Hypothalamus (tissue), 51 donors: Measurements from ENCODE around the gene SRF.

Source experiments
- DNase-seq, 51 donors: peaks; one replicate each; lab custom pipeline; 2025; lab: John Stamatoyannopoulos, UW

The SRF gene

DNA sequence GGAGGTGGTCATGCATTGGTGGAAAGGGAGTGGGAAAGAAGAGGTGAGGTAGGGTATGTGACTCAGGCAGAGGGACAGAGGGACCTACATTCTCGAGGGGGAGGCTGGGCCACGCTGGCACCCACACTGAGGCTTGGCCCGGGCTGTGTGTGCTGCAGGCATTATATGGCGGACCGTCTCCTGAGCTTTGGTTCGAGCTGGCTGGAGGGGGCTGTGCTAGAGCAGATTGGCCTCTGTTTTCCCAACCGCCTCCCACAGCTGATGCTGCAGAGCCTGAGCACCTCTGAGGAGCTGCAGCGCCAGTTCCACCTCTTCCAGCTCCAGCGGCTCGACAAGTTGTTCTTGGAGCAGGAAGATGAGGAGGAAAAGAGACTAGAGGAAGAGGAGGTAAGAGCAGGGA lies 34.8 kb downstream of the SRF start:
- no peak for DNase-seq

DNA sequence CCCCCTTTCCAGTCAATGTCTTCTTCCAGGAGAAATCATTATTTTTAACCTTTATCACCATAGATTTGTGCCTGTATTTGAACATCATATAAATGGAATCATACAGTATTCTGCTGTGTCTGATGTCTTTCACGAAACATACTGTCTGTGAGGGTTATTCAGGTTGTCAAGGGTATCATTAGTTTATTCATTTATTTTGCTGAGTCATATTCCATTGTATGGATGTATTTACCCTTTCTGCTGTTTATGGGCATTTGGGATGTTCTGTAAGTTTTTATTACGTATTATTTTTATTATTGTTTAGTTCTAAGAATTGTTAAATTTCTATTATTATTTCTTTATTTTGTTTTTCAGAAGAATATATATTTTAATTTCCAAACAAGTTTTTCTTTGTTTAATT lies 36.2 kb downstream of the SRF start:
- DNase-seq, result no peak

DNA sequence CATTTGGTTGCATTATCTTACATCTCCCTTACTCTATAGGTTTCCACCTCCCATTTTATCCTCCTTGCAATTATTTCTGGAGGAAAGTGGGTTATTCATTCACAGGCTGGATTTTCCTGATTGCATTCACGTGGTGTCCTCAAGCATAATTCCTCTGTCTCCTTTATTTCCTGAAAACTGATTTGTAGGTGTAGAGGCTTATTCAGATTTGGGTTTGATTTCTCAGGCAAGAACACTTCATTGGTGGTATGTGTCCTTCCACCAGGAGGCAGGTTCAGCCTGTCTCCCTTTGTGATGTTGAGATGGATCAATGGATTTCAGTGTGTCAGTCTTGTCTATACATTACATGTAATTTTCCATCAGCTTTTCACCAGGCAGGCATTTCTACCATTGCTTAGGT lies 40.9 kb downstream of the SRF start:
- no peak for DNase-seq

DNA sequence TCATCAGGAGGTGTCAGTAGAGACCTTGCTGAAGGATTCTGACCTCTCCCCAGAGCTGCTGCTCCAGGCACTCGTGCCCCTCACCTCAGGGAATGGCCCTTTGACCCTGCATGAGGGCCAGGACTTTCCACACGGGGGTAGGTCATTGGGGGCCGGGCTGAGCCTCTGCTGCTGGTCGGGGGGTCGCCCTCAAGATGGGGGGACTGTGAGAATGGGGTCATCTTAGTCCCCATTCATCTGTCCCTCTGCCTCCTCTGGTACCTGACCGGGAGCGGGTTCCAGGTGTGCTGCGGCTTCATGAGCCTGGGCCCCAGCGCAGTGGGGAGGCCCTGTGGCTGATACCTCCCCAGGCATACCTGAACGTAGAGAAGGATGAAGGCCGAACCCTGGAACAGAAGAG lies 42.4 kb downstream of the SRF start:
- DNase-seq, result no peak

DNA sequence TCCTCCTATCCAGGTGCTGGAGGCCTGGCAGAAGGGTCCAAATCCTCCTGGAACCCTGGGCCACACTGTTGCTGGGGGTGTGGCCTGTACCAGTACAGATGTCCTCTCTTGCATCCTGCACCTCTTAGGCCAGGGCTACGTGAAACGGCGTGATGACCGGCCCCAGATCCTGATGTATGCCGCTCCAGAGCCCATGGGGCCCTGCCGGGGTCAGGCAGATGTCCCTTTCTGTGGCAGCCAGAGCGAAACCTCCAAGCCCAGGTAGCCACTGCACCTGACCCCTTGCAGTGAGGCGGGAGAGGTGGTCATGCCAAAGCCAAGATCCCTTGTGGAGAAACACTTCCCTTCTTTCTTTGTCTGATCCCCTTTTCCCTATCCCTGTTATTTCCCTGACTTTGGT lies 44.0 kb downstream of the SRF start:
- DNase-seq, result no peak

DNA sequence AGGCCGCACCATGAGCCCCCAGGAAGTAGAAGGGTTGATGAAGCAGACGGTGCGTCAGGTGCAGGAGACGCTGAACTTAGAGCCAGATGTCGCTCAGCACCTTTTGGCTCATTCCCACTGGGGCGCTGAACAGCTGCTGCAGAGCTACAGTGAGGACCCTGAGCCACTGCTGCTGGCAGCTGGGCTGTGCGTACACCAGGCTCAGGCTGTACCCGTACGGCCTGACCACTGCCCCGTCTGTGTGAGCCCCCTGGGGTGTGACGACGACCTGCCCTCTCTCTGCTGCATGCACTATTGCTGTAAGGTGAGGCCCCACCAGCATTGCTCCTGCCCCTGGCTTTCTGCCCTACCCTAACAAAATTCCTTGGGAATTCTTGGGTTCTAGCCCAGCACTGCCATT lies 45.1 kb downstream of the SRF start:
- DNase-seq, result no peak

DNA sequence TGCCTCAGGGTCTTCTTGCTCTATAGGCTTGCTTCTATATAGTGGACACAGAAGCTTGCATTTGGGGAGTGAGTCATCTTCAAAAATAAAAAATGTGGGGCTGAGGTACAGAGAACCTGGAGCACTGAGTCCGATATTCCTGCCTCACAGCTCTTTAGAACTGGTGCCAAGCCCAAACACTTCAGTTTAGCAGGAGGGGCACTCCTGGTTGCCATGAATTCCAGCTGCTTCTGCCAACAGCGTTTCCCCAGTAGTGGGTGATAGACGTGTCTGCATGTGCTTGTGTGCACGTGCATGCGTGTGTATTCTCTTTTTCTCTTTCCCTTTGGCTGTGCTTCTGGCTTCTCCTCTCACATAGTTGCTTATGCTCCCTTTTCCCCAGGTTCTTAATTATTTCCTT lies 46.3 kb downstream of the SRF start:
- no peak for DNase-seq

DNA sequence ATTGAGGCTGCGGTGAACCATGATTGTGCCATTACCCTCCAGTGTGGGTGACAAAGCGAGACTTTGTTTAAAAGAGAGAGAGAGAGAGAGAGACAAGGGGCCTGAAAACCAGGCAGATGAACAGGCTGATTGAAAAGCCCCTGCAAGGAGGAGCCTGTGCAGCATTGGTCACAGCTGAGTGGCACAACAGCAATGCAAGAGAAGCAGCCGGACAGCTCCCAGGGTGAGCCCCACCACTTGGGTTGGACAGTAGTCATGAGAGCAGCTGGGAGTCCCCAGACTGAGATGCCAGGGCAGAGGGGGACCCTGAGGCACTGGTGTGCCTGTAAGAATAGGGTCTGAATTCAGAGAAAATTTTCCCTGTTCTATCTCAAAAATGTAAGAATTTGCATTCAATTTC lies 48.0 kb downstream of the SRF start:
- peak in 1 of 51 donors; percentile 12 for DNase-seq

DNA sequence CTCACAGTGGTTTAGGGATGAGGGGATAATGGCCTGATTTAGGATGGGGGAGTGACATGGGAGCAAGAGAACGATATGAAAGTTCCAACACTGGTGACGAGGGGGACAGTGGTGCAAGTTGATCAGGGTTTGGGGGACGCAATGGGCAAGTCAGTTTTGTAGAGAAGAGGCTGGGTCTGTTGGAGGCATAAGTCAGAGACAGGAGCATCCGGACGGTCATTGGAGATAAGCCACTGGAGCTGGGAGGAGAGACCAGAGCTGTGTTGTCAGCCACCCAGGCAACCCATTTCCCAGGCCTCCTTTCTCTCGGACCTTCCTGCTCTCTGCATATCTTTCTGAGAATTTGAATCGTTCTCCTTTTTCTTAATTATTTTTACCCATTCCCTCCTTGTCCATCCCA lies 48.7 kb downstream of the SRF start:
- no peak for DNase-seq

DNA sequence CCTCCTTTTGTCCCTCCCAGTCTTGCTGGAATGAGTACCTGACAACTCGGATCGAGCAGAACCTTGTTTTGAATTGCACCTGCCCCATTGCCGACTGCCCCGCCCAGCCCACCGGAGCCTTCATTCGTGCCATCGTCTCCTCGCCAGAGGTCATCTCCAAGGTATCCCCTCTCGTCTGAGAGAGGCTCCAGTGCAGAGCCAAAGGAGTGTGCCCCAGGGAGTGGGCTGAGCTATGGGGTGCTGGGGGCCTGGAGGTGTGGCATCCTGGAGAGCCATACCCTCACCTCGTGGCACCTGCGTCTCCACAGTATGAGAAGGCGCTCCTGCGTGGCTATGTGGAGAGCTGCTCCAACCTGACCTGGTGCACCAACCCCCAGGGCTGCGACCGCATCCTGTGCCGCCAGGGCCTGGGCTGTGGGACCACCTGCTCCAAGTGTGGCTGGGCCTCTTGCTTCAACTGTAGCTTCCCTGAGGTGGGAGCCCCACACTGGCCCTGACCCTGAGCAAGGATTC lies 49.4 kb downstream of the SRF start:
- no peak for DNase-seq

DNA sequence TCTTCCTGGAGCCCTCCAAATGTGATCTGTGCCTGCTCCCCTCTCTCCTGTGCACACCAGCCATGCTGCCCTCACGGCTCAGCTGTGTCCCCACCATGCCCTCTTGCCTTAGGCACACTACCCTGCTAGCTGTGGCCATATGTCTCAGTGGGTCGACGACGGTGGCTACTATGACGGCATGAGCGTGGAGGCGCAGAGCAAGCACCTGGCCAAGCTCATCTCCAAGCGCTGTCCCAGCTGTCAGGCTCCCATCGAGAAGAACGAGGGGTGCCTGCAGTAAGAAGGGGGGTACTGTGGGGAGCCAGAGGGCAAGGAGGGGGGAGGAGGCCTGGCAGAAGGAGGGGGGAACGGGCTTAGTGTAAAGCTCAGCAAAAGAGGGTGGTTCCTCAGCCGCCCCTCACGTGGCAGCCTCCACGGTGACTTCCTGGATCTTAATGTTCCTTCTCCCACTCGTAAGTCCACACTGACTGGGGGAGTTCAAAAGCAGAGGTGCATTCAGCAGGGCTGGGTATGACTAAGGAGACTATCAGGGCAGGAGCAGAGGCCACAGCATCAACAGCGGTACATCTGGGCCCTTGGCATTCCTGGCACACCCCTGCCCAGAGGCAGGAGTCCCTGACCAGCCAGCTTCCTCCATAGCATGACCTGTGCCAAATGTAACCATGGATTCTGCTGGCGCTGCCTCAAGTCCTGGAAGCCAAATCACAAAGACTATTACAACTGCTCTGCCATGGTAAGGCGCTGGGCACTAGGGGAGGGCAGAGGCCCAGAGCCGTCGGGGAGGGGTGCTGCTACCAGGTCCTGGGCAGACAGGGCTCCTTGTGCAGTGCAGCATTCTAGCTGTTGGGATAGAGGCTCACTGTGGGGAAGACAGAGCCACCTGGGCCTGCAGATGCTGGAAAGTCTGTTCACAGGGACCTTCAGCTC lies 50.2 kb downstream of the SRF start:
- peak in 26 of 51 donors; percentile 3 to 68 (median 32) for DNase-seq

DNA sequence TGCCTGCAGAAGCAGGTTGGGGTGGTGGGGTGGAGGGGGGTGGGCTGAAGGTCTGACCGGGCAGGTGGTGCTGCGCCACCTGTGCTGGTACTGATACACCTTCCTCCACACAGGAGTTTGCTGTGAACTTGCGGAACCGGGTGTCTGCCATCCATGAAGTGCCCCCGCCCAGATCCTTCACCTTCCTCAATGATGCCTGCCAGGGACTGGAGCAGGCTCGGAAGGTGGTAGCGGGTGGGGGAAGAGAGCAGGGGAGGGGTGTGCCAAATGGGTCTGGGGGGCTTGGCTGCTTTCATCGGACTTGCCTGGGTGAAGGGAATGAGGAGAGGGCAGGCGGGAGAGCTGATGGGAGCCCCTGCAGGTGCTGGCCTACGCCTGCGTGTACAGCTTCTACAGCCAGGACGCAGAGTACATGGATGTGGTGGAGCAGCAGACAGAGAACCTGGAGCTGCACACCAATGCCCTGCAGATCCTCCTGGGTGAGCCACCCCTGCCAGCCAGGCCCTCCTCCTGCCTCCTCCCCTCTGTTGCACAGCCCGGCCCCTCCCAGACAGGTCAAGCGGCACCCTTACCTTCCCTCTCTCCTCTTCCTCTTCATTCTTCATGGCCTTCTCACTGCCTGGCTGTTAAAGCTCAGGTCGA lies 51.5 kb downstream of the SRF start:
- no peak for DNase-seq

DNA sequence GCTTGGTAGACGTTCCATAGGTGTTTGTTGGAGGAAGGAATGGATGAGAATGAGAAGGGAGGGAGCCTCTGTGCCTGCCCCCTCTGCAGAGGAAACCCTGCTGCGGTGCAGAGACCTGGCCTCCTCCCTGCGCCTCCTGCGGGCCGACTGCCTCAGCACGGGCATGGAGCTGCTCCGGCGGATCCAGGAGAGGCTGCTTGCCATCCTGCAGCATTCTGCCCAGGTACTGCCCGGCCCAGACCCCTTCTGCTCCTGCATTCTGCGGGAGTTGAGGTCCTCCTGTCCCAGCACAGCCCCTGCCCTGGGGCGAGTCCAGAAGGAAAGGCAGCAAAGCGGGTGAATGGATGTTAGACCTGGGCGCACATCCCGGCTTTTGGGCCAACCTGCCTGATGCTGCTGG lies 52.1 kb downstream of the SRF start:
- no peak for DNase-seq

DNA sequence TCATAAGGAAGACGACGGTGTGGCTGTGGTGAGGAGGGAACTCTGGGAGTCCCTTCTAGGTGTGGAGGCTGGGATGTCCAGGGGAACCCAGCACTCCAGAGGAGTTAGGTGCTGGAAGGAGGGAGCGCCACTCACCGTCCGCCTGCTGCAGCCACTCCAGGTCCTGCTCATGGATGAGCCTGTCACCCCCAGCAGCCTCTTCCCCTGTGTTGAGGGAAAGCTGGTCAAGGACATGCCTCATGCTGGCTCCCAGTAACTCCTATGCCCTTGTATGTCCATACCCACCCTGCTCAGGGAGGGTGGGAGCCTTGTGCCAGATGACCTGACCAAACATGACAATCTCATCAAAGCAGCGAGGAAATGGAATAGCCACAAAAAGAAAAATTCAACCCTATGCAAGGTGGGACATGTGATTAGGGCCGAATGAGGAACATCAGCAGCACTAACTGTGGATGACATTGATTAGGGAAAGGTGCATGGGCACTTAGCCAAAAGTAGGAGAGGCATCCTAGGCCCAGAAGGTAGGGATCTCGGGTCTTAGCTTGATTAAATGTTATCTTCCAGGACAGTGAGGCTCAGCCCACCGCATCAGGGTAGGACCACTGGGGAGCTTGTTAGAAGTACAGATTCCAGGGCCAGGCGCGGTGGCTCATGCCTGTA lies 55.3 kb downstream of the SRF start:
- DNase-seq, result no peak

DNA sequence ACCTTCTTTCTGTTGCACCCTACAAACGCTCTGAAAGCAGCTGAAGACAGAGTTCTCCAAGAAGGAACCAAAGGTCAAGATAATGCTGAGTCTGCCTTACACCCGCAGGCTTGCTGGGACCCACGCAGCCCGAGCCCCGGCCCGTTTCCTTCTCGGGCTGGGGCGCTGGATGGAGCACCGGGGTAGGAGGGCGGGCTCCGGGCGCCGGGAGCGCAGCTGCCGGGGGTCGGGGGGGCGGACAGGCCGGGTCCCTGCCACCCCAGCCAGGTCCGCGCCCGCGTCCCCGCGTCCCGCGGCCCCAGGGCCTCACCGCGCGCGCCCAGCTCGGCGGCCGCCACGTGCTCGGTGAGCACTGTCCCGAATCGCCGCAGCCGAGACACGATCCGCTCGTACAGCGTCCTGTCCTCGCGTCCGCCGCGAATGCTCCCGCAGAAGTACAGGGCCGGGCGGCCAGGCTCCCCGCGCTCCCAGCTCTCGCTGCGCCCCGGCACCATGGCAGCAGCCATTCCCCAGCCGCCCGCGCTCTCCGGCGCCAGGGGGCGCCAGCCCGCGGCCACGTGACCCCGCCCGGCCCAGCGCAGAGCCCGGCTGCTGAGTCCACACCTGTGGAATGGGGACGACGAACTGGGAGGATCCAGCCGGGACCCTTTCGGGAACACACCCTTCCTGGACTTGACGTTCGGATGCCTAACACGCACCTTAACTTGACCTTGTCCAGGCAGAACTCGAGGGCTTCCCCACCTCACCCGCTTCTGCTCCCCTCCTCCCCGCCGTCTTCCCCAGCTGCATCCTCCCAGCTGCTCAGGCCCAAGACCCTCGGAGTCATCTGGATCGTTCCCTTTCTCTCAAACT lies 58.1 kb downstream of the SRF start, which contains the start of gene DNPH1:
TSS of gene DNPH1 (minus strand) at position 531 of the 852 bp plus-strand sequence. CDS start at position 506, 25 bp downstream.
- DNase-seq, result peak in 49 of 51 donors; percentile 29 to 85 (median 66)

DNA sequence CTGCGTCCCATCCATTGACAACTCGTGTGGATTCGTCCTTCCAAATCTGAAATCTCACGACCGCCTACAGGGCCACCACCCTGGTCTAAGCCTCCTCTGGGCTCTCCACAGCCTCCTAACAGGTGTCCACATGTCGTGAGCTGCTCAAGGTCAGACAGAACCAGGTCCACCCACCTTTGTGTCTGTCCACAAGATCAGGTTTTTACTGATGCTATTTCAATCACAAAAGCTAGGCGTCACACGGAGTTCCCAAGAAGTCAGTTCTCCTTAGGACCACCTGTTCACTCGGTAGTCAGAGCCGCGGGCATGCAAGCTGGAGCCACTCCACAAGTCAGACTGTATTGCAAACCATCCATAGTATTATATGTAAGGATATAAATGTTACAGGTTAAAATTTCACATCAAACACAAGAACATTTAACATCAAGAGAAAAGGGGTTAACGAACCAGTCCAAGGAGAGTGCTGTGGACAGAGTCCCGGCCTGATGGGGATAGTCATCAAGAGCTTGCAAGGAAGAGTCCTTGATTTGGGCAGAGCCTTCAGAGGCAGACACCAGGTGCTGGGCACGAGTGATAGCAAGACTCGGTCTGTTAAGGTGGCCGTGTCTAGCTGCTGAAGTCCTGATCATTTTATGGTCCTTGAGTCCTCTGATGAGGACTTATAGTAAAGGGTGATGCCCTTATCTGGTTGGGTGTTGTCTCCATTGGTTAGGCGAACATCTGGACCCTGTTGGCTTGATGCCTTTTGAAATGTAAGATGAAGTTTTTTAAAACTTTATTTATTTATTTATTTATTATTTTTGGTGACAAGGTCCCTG lies 58.9 kb downstream of the SRF start:
- DNase-seq, result no peak

DNA sequence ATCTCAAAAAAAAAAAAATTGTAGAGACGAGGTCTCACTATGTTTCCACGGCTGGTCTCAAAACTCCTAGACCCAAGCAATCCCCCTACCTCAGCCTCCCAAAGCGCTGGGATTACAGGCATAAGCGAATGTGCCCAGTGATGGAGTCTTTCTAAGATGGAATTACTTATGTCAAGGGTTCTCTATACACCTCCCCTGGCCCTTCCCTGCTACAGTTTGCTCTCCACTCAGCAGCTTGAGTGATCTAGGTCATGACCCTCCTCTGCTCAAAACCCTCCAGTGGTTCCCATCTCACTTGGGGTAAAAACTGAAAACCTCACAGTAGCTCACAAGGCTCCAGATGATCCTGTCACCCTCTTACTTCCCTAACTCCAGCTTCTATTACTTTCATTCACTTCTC lies 60.0 kb downstream of the SRF start:
- DNase-seq, result no peak
